HL-60 (cell line): ENCODE measurements around the gene PLPP7.

Source experiments
- DNase-seq, 2 experiments: peaks; one replicate each; pipeline ENCODE4 v3.0.0-alpha.2; 2010 to 2020; ENCODE audit warnings: low read depth in 1 of 2, low spot score in 1 of 2
- H3K27ac ChIP-seq: fragments of 250-450 bp; sonication (Bioruptor Pico); replicated peaks from 2 replicates; pipeline ENCODE4 v1.5.1; 2020; ENCODE audit warnings: mild to moderate bottlenecking, moderate library complexity
- H3K27me3 ChIP-seq: fragments of 250-450 bp; sonication (Bioruptor Pico); 2 replicates; pipeline ENCODE4 v1.5.1; 2021; ENCODE audit warnings: mild to moderate bottlenecking, moderate library complexity; ENCODE audit not compliant: insufficient read depth, poor library complexity, severe bottlenecking
- H3K4me3 ChIP-seq: replicated peaks from 2 replicates; pipeline ENCODE4 v1.5.1; 2011; ENCODE audit warnings: mild to moderate bottlenecking, control low read depth, low read length; ENCODE audit not compliant: insufficient read depth
- CTCF ChIP-seq: IDR thresholded peaks from one replicate; pipeline ENCODE4 v1.5.1; 2011; ENCODE audit warnings: low read length, control low read depth, inconsistent platforms; ENCODE audit not compliant: insufficient read depth
- GABPA ChIP-seq: IDR thresholded peaks from 2 replicates; pipeline ENCODE4 v1.6.1; 2012; ENCODE audit warnings: low read depth
- POLR2AphosphoS5 ChIP-seq: IDR thresholded peaks from 2 replicates; pipeline ENCODE4 v1.6.1; 2012; ENCODE audit warnings: low read depth
- SPI1 ChIP-seq: IDR thresholded peaks from 2 replicates; pipeline ENCODE4 v1.6.1; 2012; ENCODE audit warnings: low read depth, mild to moderate bottlenecking, borderline replicate concordance
- TF ChIP-seq, protein P1 (sequence below): IDR thresholded peaks from 2 replicates; pipeline ENCODE4 v1.6.1; 2012; ENCODE audit warnings: low read depth; ENCODE audit not compliant: insufficient replicate concordance

Gene PLPP7

GRCh38 chr9:131287359-131287758, 2.2 kb upstream of the PLPP7 start:
- Histone ChIP-seq H3K4me3 (no peak overlapping the region), H3K27ac (no peak overlapping the region), H3K27me3 (peaks cover 4% of the 10 kb centered on the region)
- DNase-seq, result no peak
- TF ChIP-seq POLR2AphosphoS5 (no peak), SPI1 (no peak), CTCF (no peak), GABPA (no peak)
- TF ChIP-seq, protein P1, sequence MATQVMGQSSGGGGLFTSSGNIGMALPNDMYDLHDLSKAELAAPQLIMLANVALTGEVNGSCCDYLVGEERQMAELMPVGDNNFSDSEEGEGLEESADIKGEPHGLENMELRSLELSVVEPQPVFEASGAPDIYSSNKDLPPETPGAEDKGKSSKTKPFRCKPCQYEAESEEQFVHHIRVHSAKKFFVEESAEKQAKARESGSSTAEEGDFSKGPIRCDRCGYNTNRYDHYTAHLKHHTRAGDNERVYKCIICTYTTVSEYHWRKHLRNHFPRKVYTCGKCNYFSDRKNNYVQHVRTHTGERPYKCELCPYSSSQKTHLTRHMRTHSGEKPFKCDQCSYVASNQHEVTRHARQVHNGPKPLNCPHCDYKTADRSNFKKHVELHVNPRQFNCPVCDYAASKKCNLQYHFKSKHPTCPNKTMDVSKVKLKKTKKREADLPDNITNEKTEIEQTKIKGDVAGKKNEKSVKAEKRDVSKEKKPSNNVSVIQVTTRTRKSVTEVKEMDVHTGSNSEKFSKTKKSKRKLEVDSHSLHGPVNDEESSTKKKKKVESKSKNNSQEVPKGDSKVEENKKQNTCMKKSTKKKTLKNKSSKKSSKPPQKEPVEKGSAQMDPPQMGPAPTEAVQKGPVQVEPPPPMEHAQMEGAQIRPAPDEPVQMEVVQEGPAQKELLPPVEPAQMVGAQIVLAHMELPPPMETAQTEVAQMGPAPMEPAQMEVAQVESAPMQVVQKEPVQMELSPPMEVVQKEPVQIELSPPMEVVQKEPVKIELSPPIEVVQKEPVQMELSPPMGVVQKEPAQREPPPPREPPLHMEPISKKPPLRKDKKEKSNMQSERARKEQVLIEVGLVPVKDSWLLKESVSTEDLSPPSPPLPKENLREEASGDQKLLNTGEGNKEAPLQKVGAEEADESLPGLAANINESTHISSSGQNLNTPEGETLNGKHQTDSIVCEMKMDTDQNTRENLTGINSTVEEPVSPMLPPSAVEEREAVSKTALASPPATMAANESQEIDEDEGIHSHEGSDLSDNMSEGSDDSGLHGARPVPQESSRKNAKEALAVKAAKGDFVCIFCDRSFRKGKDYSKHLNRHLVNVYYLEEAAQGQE, result no peak

DNA sequence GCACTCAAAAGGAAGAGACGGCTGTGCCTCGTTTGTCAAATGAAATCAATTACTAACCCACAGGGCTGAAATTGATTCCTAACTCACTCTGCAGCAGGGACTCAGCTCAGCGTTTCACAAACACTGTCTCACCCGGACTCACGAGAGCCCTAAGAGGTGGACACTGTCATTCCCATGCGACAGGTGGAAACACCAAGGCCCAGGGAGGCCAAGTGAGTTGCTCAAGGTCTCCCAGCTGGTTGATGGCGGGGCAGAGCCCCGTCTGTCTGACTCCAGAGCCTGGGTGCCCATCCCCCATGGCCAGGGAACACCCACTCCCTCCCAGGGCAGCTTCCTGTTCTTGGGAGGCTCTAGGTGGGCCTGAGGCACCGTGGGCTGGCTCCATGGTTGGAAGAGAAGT, 1.3 kb upstream of the PLPP7 start:
- Histone ChIP-seq H3K27me3 (peaks cover 2% of the 10 kb centered on the region), H3K27ac (no peak overlapping the region), H3K4me3 (no peak overlapping the region)
- TF ChIP-seq CTCF (no peak), POLR2AphosphoS5 (no peak)
- no peak for DNase-seq

GRCh38 chr9:131290036-131290766, 678 bp downstream of the PLPP7 start:
- TF ChIP-seq POLR2AphosphoS5 (no peak), CTCF (no peak), GABPA (no peak), SPI1 (no peak)
- TF ChIP-seq, protein P1, result no peak
- H3K27me3 ChIP-seq, result no peaks in the 10 kb centered on the region
- H3K27ac ChIP-seq, result no peak overlapping the region
- DNase-seq, result no peak
- H3K4me3 ChIP-seq, result no peak overlapping the region

GRCh38 chr9:131290767-131291370, 1.3 kb downstream of the PLPP7 start:
- no peak for TF ChIP-seq SPI1
- TF ChIP-seq, protein P1, result no peak
- TF ChIP-seq CTCF, result no peak
- no peak for TF ChIP-seq GABPA
- no peak for TF ChIP-seq POLR2AphosphoS5

More at GRCh38 chr9:131290767-131291370, 1.3 kb downstream of the PLPP7 start:
- Histone ChIP-seq H3K27ac (no peak overlapping the region), H3K27me3 (no peaks in the 10 kb centered on the region), H3K4me3 (no peak overlapping the region)
- no peak for DNase-seq
